ENCODE measurements around the gene TGM5.

Gene TGM5

GRCh38 chr15:43246261-43246774 is 20.4 kb downstream of the TGM5 start:
- no peak for DNase-seq (ENCODE audit: insufficient read length, low spot score)
- no peak for TF ChIP-seq CTCF (IDR thresholded peaks at IDR 0.05; ENCODE audit: insufficient read depth, missing control alignments)
- FAIRE-seq = no peak

GRCh38 chr15:43244092-43244491 is 22.6 kb downstream of the TGM5 start:
- TF ChIP-seq CTCF (IDR thresholded peaks at IDR 0.05; ENCODE audit: insufficient read depth, missing control alignments) = no peak
- DNase-seq (ENCODE audit: insufficient read length, low spot score) = no peak
- no peak for FAIRE-seq

GRCh38 chr15:43243020-43243645 is 23.6 kb downstream of the TGM5 start:
- no peak for FAIRE-seq

GRCh38 chr15:43242616-43243015 is 24.1 kb downstream of the TGM5 start:
- no peak for FAIRE-seq
- DNase-seq (ENCODE audit: insufficient read length, low spot score) = no peak
- no peak for TF ChIP-seq CTCF (IDR thresholded peaks at IDR 0.05; ENCODE audit: insufficient read depth, missing control alignments)

More at GRCh38 chr15:43243020-43243645, 23.6 kb downstream of the TGM5 start:
- no peak for TF ChIP-seq CTCF (IDR thresholded peaks at IDR 0.05; ENCODE audit: insufficient read depth, missing control alignments)
- no peak for DNase-seq (ENCODE audit: insufficient read length, low spot score)

- no peak for DNase-seq (ENCODE audit: insufficient read length, low spot score)
- no peak for TF ChIP-seq CTCF (IDR thresholded peaks at IDR 0.05; ENCODE audit: insufficient read depth, missing control alignments)
- FAIRE-seq = no peak
Measured at GRCh38 chr15:43241100-43241499, 25.6 kb downstream of the TGM5 start.

- DNase-seq (ENCODE audit: insufficient read length, low spot score) (no peak), FAIRE-seq (no peak)
- no peak for TF ChIP-seq CTCF (IDR thresholded peaks at IDR 0.05; ENCODE audit: insufficient read depth, missing control alignments)
Measured at GRCh38 chr15:43239732-43240491, 26.8 kb downstream of the TGM5 start.

- FAIRE-seq (no peak), DNase-seq (ENCODE audit: insufficient read length, low spot score) (no peak)
- TF ChIP-seq CTCF (IDR thresholded peaks at IDR 0.05; ENCODE audit: insufficient read depth, missing control alignments) = no peak
Measured at GRCh38 chr15:43238671-43239131, 28.0 kb downstream of the TGM5 start.
